Neuronal stem cell (in vitro differentiated cells): ENCODE results near the gene CNIH2.

Source experiments
- DNase-seq: peaks from one replicate; pipeline ENCODE4 v3.0.0-alpha.2; 2013; ENCODE audit warnings: low spot score
- H2AFZ ChIP-seq: one replicate; pipeline ENCODE4 v1.6.1; 2013; ENCODE audit warnings: mild to moderate bottlenecking, low read length, inconsistent platforms
- H2AK5ac ChIP-seq: 2 replicates; pipeline ENCODE4 v1.6.1; 2013; ENCODE audit warnings: low read depth, mild to moderate bottlenecking, inconsistent platforms, low read length, moderate library complexity, mixed read lengths
- H2BK120ac ChIP-seq: 2 replicates; pipeline ENCODE4 v1.6.1; 2013; ENCODE audit warnings: low read depth, mild to moderate bottlenecking, inconsistent platforms, low read length, moderate library complexity, mixed read lengths
- H2BK12ac ChIP-seq: one replicate; pipeline ENCODE4 v1.6.1; 2013; ENCODE audit warnings: low read length, inconsistent platforms
- H2BK15ac ChIP-seq: 2 replicates; pipeline ENCODE4 v1.6.1; 2013; ENCODE audit warnings: mild to moderate bottlenecking, low read length, inconsistent platforms, mixed read lengths
- H2BK5ac ChIP-seq: one replicate; pipeline ENCODE4 v1.6.1; 2013; ENCODE audit warnings: inconsistent platforms, mild to moderate bottlenecking, low read length, moderate library complexity
- H3K14ac ChIP-seq: one replicate; pipeline ENCODE4 v1.6.1; 2013; ENCODE audit warnings: low read length, inconsistent platforms
- H3K18ac ChIP-seq: 2 replicates; pipeline ENCODE4 v1.6.1; 2013; ENCODE audit warnings: low read length, inconsistent platforms
- H3K23ac ChIP-seq: 2 replicates; pipeline ENCODE4 v1.6.1; 2013; ENCODE audit warnings: low read depth, mild to moderate bottlenecking, mixed read lengths, low read length, inconsistent platforms; ENCODE audit not compliant: poor library complexity
- H3K27ac ChIP-seq: replicated peaks from 3 replicates; pipeline ENCODE4 v1.5.1; 2013; ENCODE audit warnings: low read length, inconsistent platforms
- H3K27me3 ChIP-seq, 3 experiments: 2 replicates each; pipeline ENCODE4 v1.6.1; 2013; ENCODE audit warnings: low read length in 3 of 3, mild to moderate bottlenecking in 2 of 3, inconsistent platforms in 1 of 3, low read depth in 1 of 3, mixed read lengths in 1 of 3, moderate library complexity in 1 of 3; ENCODE audit not compliant: control insufficient read depth in 3 of 3, insufficient read depth in 3 of 3
- H3K36me3 ChIP-seq, 2 donors: replicated peaks in 1 of 2; 2 replicates each; pipeline ENCODE4 v1.6.1; 2013; ENCODE audit warnings: low read length in 2 of 2; ENCODE audit not compliant: control insufficient read depth in 2 of 2, insufficient read depth in 2 of 2
- H3K4ac ChIP-seq: 2 replicates; pipeline ENCODE4 v1.6.1; 2013; ENCODE audit warnings: inconsistent platforms, mild to moderate bottlenecking, low read length, moderate library complexity
- H3K4me1 ChIP-seq, 2 donors: 1 replicate in 1 of 2; 2 replicates in 1 of 2; pipeline ENCODE4 v1.6.1; 2013; ENCODE audit warnings: low read length in 2 of 2, low read depth in 1 of 2; ENCODE audit not compliant: control insufficient read depth in 2 of 2, insufficient read depth in 1 of 2
- H3K4me2 ChIP-seq: one replicate; pipeline ENCODE4 v1.6.1; 2013; ENCODE audit warnings: mild to moderate bottlenecking, low read length, inconsistent platforms; ENCODE audit not compliant: insufficient read depth, poor library complexity, severe bottlenecking
- H3K4me3 ChIP-seq, 2 donors: 2 replicates each; pipeline ENCODE4 v1.5.1; 2013; ENCODE audit warnings: low read length in 2 of 2, mild to moderate bottlenecking in 2 of 2, inconsistent platforms in 1 of 2, moderate library complexity in 1 of 2
- H3K79me1 ChIP-seq: one replicate; pipeline ENCODE4 v1.6.1; 2013; ENCODE audit warnings: low read depth, mild to moderate bottlenecking, inconsistent platforms, low read length, moderate library complexity
- H3K9ac ChIP-seq: one replicate; pipeline ENCODE4 v1.6.1; 2013; ENCODE audit warnings: mild to moderate bottlenecking, low read depth, low read length, inconsistent platforms; ENCODE audit not compliant: poor library complexity
- H3K9me3 ChIP-seq, 2 donors: replicated peaks in 1 of 2; 2 replicates each; pipeline versions ENCODE3 to v1.6.1; 2013; ENCODE audit warnings: low read length in 2 of 2, mild to moderate bottlenecking in 2 of 2, inconsistent platforms in 1 of 2, low read depth in 1 of 2, mixed read lengths in 1 of 2, moderate library complexity in 1 of 2; ENCODE audit not compliant: control insufficient read depth in 2 of 2, insufficient read depth in 1 of 2
- H4K8ac ChIP-seq: one replicate; pipeline ENCODE4 v1.6.1; 2013; ENCODE audit warnings: low read depth, mild to moderate bottlenecking, inconsistent platforms, low read length, moderate library complexity
- H4K91ac ChIP-seq: one replicate; pipeline ENCODE4 v1.6.1; 2013; ENCODE audit warnings: low read length, low read depth, mild to moderate bottlenecking, inconsistent platforms; ENCODE audit not compliant: poor library complexity
- WGBS, 2 donors: extraction: QIAGEN DNeasy Blood & Tissue Kit; methylation state at CpG; one replicate each; pipeline ENCODE4 v1.1.7; 2013; ENCODE audit warnings: missing lambda C conversion rate in 2 of 2, mixed read lengths in 1 of 2; ENCODE audit not compliant: insufficient read length in 2 of 2, insufficient replicate concordance in 1 of 2; ENCODE audit errors: extremely low coverage in 2 of 2; 5-methylcytosine and 5-hydroxymethylcytosine counted together

Gene CNIH2

GRCh38 chr11:66268952-66269905, 8.7 kb upstream of the CNIH2 start:
- no CpG with 5 or more reads among the region's 32 CpGs for WGBS, 2 donors
- Histone ChIP-seq H3K4me3 (peak overlapping the region; percentile 87 to 94), H3K23ac (peak overlapping the region; percentile 32), H2BK5ac (peak overlapping the region; percentile 98), H3K9me3 (no peaks in the 10 kb centered on the region), H3K79me1 (peaks cover 8% of the 10 kb centered on the region), H2BK12ac (peak overlapping the region; percentile 10), H2BK120ac (no peak overlapping the region), H2BK15ac (peak overlapping the region; percentile 85), H3K9ac (peak overlapping the region; percentile 99), H3K18ac (peak overlapping the region; percentile 95), H3K4me2 (peak overlapping the region; percentile 85), H4K8ac (no peak overlapping the region), H2AK5ac (peak overlapping the region; percentile 66), H3K4me1 (peaks cover 6% of the 10 kb centered on the region in 2 donors), H4K91ac (no peak overlapping the region), H3K4ac (peak overlapping the region; percentile 94), H3K27me3 (no peaks in the 10 kb centered on the region), H2AFZ (peak overlapping the region; percentile 91), H3K27ac (peak overlapping the region; percentile 98), H3K14ac (no peak overlapping the region), H3K36me3 (peaks cover 51 to 64% of the 10 kb centered on the region in 2 donors)
- no peak for DNase-seq

GRCh38 chr11:66271816-66272215, 6.2 kb upstream of the CNIH2 start:
- H3K27ac ChIP-seq, result no peak overlapping the region

GRCh38 chr11:66272596-66272995, 5.4 kb upstream of the CNIH2 start:
- Histone ChIP-seq H2BK5ac (no peak overlapping the region), H3K27me3 (no peaks in the 10 kb centered on the region), H2BK12ac (no peak overlapping the region), H2BK15ac (no peak overlapping the region), H3K4me1 (peaks cover 2 to 5% of the 10 kb centered on the region in 2 donors), H3K4me3 (no peak overlapping the region), H3K14ac (no peak overlapping the region), H3K27ac (no peak overlapping the region), H3K9ac (no peak overlapping the region), H3K4ac (no peak overlapping the region), H2AK5ac (no peak overlapping the region), H2AFZ (no peak overlapping the region), H3K4me2 (no peak overlapping the region), H3K9me3 (no peaks in the 10 kb centered on the region), H3K23ac (no peak overlapping the region), H4K91ac (no peak overlapping the region), H3K36me3 (peaks cover 39 to 63% of the 10 kb centered on the region in 2 donors), H4K8ac (no peak overlapping the region), H3K18ac (no peak overlapping the region), H2BK120ac (no peak overlapping the region), H3K79me1 (peaks cover 7% of the 10 kb centered on the region)
- WGBS, 2 donors, result no CpG with 5 or more reads among the region's 2 CpGs
- no peak for DNase-seq

More at GRCh38 chr11:66271816-66272215, 6.2 kb upstream of the CNIH2 start:
- H3K27me3 ChIP-seq, result no peaks in the 10 kb centered on the region
- no peak overlapping the region for H3K4me3 ChIP-seq
- H3K4me2 ChIP-seq, result no peak overlapping the region
- no peak for DNase-seq
- no peak overlapping the region for H2BK12ac ChIP-seq
- no peak overlapping the region for H3K18ac ChIP-seq
- no peak overlapping the region for H4K91ac ChIP-seq
- H2BK120ac ChIP-seq, result no peak overlapping the region
- H2BK15ac ChIP-seq, result no peak overlapping the region
- H3K36me3 ChIP-seq, result peaks cover 40 to 64% of the 10 kb centered on the region in 2 donors
- no peak overlapping the region for H2AK5ac ChIP-seq
- peaks cover 7% of the 10 kb centered on the region for H3K79me1 ChIP-seq
- H3K4ac ChIP-seq, result no peak overlapping the region
- H3K23ac ChIP-seq, result no peak overlapping the region
- H3K4me1 ChIP-seq, result peaks cover 2 to 6% of the 10 kb centered on the region in 2 donors
- H4K8ac ChIP-seq, result no peak overlapping the region
- H3K9me3 ChIP-seq, result no peaks in the 10 kb centered on the region
- H2AFZ ChIP-seq, result no peak overlapping the region
- H2BK5ac ChIP-seq, result no peak overlapping the region
- H3K14ac ChIP-seq, result no peak overlapping the region
- WGBS, 2 donors, result no CpG with 5 or more reads among the region's 7 CpGs
- no peak overlapping the region for H3K9ac ChIP-seq

GRCh38 chr11:66274219-66274618, 3.8 kb upstream of the CNIH2 start:
- Histone ChIP-seq H2AFZ (no peak overlapping the region), H3K79me1 (peaks cover 8% of the 10 kb centered on the region), H2BK12ac (no peak overlapping the region), H3K36me3 (peaks cover 39 to 63% of the 10 kb centered on the region in 2 donors), H3K18ac (no peak overlapping the region), H3K23ac (no peak overlapping the region), H3K4me2 (no peak overlapping the region), H3K4me1 (peaks cover 8 to 11% of the 10 kb centered on the region in 2 donors), H2BK5ac (no peak overlapping the region), H3K27ac (no peak overlapping the region), H3K4me3 (no peak overlapping the region), H3K4ac (no peak overlapping the region), H4K8ac (no peak overlapping the region), H2BK120ac (no peak overlapping the region), H2AK5ac (no peak overlapping the region), H3K14ac (no peak overlapping the region), H4K91ac (no peak overlapping the region), H3K27me3 (no peaks in the 10 kb centered on the region), H3K9ac (no peak overlapping the region), H3K9me3 (no peaks in the 10 kb centered on the region), H2BK15ac (no peak overlapping the region)
- no CpG with 5 or more reads among the region's 1 CpG for WGBS, 2 donors
- no peak for DNase-seq
